B cell (primary cell): ENCODE data around the gene TULP3. TPM values are rescaled to one million over a fixed set of nuclear protein-coding genes. Genes with fewer than 3 reads are reported as not detected.

Experiments used
- ATAC-seq: fragments of 200-7000 bp; cut with Tn5 transposase; one replicate; pipeline ENCODE4 v1.10.0; 2021; ENCODE audit warnings: low read depth, mild to moderate bottlenecking, moderate number of reproducible peaks, moderate library complexity
- CTCF ChIA-PET: fragments of 350-600 bp; sonication (Branson Sonifier 250); formaldehyde crosslinking; loops from one replicate; lab custom pipeline; 2021; ENCODE audit warnings: antibody characterized with exemption, inconsistent platforms; lab: Charles Lee
- POLR2A ChIA-PET: fragments of 350-600 bp; sonication (Branson Sonifier 250); formaldehyde crosslinking; loops from one replicate; lab custom pipeline; 2021; ENCODE audit warnings: antibody characterized with exemption; lab: Charles Lee
- DNase-seq: peaks from one replicate; pipeline ENCODE4 v3.0.0; 2013
- H2AFZ ChIP-seq: 2 replicates; pipeline ENCODE4 v1.6.1; 2012; ENCODE audit warnings: mild to moderate bottlenecking, low read depth, low read length; ENCODE audit not compliant: insufficient read depth, poor library complexity, severe bottlenecking
- H3K27ac ChIP-seq, 2 donors: 1 replicate in 1 of 2; 2 replicates in 1 of 2; pipeline ENCODE4 v1.5.1; 2012 to 2013; ENCODE audit warnings: low read length in 2 of 2, mild to moderate bottlenecking in 2 of 2, moderate library complexity in 1 of 2
- H3K27me3 ChIP-seq, 4 experiments: fragments of 200-600 bp in 1 of 4; sonication (generic) in 1 of 4; replicated peaks in 1 of 4; 1 replicate in 2 of 4; 2 replicates in 2 of 4; pipeline versions ENCODE4 v1.6.1 to v1.7.0; 2013 to 2016; ENCODE audit warnings: low read length in 3 of 4, mild to moderate bottlenecking in 2 of 4, mixed read lengths in 1 of 4, moderate library complexity in 1 of 4; ENCODE audit not compliant: insufficient read depth in 4 of 4, control insufficient read depth in 3 of 4; ENCODE audit errors: control extremely low read depth in 1 of 4
- H3K36me3 ChIP-seq, 2 experiments: replicated peaks in 1 of 2; 1 replicate in 1 of 2; 2 replicates in 1 of 2; pipeline versions ENCODE4 v1.6.1 to v1.7.1; 2013; ENCODE audit warnings: low read length in 1 of 2; ENCODE audit not compliant: insufficient read depth in 2 of 2, control insufficient read depth in 1 of 2; ENCODE audit errors: control extremely low read depth in 1 of 2, extremely low read depth in 1 of 2
- H3K4me1 ChIP-seq, 2 donors: fragments of 200-600 bp in 1 of 2; sonication (generic) in 1 of 2; 1 replicate in 1 of 2; 2 replicates in 1 of 2; pipeline versions ENCODE4 v1.5.1 to v1.6.1; 2013 to 2017; ENCODE audit warnings: low read length in 2 of 2; ENCODE audit not compliant: control insufficient read depth in 2 of 2, insufficient read depth in 2 of 2
- H3K4me2 ChIP-seq: replicated peaks from 2 replicates; pipeline ENCODE3; 2012; ENCODE audit warnings: mild to moderate bottlenecking, low read depth, low read length; ENCODE audit not compliant: poor library complexity, severe bottlenecking
- H3K4me3 ChIP-seq, 5 experiments: fragments of 200-600 bp in 1 of 5; sonication (generic) in 1 of 5; 1 replicate in 3 of 5; 2 replicates in 2 of 5; pipeline versions ENCODE4 v1.5.1 to v1.7.0; 2011 to 2016; ENCODE audit warnings: low read length in 4 of 5, mild to moderate bottlenecking in 4 of 5, low read depth in 2 of 5, control low read depth in 1 of 5, moderate library complexity in 1 of 5; ENCODE audit not compliant: insufficient read depth in 1 of 5; ENCODE audit errors: control extremely low read depth in 1 of 5, extremely low read depth in 1 of 5
- H3K79me2 ChIP-seq: fragments of 200-600 bp; sonication (generic); one replicate; pipeline ENCODE4 v1.6.0; 2016; ENCODE audit warnings: low read length; ENCODE audit not compliant: control insufficient read depth, insufficient read depth
- H3K9ac ChIP-seq: fragments of 200-600 bp; sonication (generic); 2 replicates; pipeline ENCODE4 v1.6.1; 2017; ENCODE audit warnings: mild to moderate bottlenecking, low read length, moderate library complexity
- H3K9me3 ChIP-seq, 3 donors: one replicate each; pipeline versions ENCODE4 v1.6.1 to v1.7.1; 2013; ENCODE audit warnings: low read length in 2 of 3; ENCODE audit not compliant: control insufficient read depth in 2 of 3, insufficient read depth in 1 of 3; ENCODE audit errors: control extremely low read depth in 1 of 3
- H4K20me1 ChIP-seq: 2 replicates; pipeline ENCODE4 v1.6.0; 2012; ENCODE audit warnings: mild to moderate bottlenecking, low read length; ENCODE audit not compliant: insufficient read depth, control insufficient read depth, poor library complexity, severe bottlenecking
- H3K27ac Mint-ChIP-seq: one replicate; pipeline ENCODE4 v1.8.0; 2021; ENCODE audit warnings: mixed read lengths
- H3K27me3 Mint-ChIP-seq: one replicate; pipeline ENCODE4 v1.8.0; 2021; ENCODE audit warnings: mixed read lengths
- H3K4me1 Mint-ChIP-seq: one replicate; pipeline ENCODE4 v1.8.0; 2021; ENCODE audit warnings: mixed read lengths
- H3K4me3 Mint-ChIP-seq: one replicate; pipeline ENCODE4 v1.8.0; 2021; ENCODE audit warnings: mixed read lengths
- H3K9me3 Mint-ChIP-seq: one replicate; pipeline ENCODE4 v1.8.0; 2022; ENCODE audit warnings: mixed read lengths; ENCODE audit not compliant: insufficient read depth
- EZH2 ChIP-seq: IDR thresholded peaks from 2 replicates; pipeline ENCODE4 v1.6.1; 2012; ENCODE audit warnings: borderline replicate concordance, low read depth, mild to moderate bottlenecking, moderate library complexity, low read length; ENCODE audit not compliant: insufficient read depth, poor library complexity, severe bottlenecking
- WGBS: methylation state at CpG from one replicate; pipeline ENCODE4 v1.1.5; 2013; ENCODE audit warnings: missing lambda C conversion rate; ENCODE audit not compliant: insufficient coverage; 5-methylcytosine and 5-hydroxymethylcytosine counted together
- intact Hi-C: fragments of 100-400 bp; cut with micrococcal nuclease; formaldehyde crosslinking; loops from one replicate; pipeline ENCODE4 v1.10.0; 2022
- polyA plus RNA-seq: library from polyadenylated mRNA; depleted of rRNA; stranded (reverse); fragments of >200 nt; gene quantifications from 2 replicates; pipeline ENCODE4 v1.2.3, GENCODE V29; 2012
- total RNA-seq, 2 donors: library from RNA; stranded (reverse); fragments of 120-200 nt in 1 of 2; gene quantifications; 1 replicate in 1 of 2; 2 replicates in 1 of 2; pipeline versions ENCODE4 v1.2.3 to v1.2.4, GENCODE V29; 2013 to 2022
- TF ChIP-seq, protein P1 (sequence below): fragments of 200-600 bp; IDR thresholded peaks from one replicate; pipeline ENCODE4 v1.8.0; 2022; ENCODE audit warnings: antibody characterized with exemption, mild to moderate bottlenecking

The TULP3 gene
- total and polyA plus RNA-seq, 2 donors (not counting 1 experiment from before 2014, with no cell fraction given), result 8.3 to 9.2 TPM

GRCh38 chr12:2924019-2924418, 33.3 kb downstream of the TULP3 start:
- H3K9me3 Mint-ChIP-seq, result no peaks in the 10 kb centered on the region
- H3K4me1 Mint-ChIP-seq, result peaks cover 2% of the 10 kb centered on the region
- ChIA-PET CTCF (no interaction called here), POLR2A (no interaction called here)
- DNase-seq (no peak), ATAC-seq (no peak)
- no peak overlapping the region for H3K27ac Mint-ChIP-seq
- Histone ChIP-seq H3K9me3 (no peaks in the 10 kb centered on the region), H3K36me3 (peaks cover 2 to 20% of the 10 kb centered on the region in 2 experiments), H3K27me3 (no peaks in the 10 kb centered on the region), H3K9ac (no peak overlapping the region), H2AFZ (no peak overlapping the region), H3K79me2 (no peaks in the 10 kb centered on the region), H4K20me1 (no peaks in the 10 kb centered on the region), H3K4me3 (no peak overlapping the region), H3K27ac (no peak overlapping the region), H3K4me2 (no peak overlapping the region), H3K4me1 (no peaks in the 10 kb centered on the region)
- WGBS, result 100% methylated on average over 3 of the region's 3 CpGs
- H3K27me3 Mint-ChIP-seq, result no peaks in the 10 kb centered on the region
- intact Hi-C loops, result no loop called here
- TF ChIP-seq, protein P1, sequence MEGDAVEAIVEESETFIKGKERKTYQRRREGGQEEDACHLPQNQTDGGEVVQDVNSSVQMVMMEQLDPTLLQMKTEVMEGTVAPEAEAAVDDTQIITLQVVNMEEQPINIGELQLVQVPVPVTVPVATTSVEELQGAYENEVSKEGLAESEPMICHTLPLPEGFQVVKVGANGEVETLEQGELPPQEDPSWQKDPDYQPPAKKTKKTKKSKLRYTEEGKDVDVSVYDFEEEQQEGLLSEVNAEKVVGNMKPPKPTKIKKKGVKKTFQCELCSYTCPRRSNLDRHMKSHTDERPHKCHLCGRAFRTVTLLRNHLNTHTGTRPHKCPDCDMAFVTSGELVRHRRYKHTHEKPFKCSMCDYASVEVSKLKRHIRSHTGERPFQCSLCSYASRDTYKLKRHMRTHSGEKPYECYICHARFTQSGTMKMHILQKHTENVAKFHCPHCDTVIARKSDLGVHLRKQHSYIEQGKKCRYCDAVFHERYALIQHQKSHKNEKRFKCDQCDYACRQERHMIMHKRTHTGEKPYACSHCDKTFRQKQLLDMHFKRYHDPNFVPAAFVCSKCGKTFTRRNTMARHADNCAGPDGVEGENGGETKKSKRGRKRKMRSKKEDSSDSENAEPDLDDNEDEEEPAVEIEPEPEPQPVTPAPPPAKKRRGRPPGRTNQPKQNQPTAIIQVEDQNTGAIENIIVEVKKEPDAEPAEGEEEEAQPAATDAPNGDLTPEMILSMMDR, result no peak
- TF ChIP-seq EZH2, result no peak
- H3K4me3 Mint-ChIP-seq, result no peak overlapping the region

DNA sequence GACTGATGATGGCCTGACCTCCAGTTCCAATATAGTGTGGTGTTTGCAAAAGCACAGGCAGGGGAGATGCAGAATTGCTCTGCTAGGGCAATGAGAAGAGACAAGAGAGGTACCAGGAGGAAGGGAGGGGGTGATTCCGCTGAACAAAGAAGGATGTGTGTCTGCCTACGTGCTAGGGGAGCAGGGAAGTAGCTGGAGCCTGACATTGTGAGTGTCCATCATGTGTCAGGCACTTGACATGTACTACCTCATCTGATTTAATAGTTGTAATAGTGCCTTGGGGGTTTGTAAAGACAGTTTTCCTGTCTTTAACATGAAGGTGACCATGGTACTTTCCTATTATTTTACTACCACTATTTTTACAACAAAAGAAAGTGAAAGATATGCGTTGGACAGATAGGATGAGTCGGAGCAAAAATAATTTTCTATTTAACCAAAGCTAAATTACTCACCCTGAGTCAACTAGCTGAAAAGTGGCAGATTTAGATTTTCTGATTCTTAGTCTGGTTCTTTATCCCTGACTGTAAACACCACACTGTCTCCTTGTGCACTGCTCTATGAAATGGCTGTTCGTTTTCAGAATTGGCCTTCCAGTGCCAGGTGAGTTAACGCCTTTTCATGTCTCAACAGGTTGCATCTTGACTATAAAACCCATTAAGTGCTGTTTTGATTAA, 34.8 kb downstream of the TULP3 start:
- H3K79me2 ChIP-seq, result no peaks in the 10 kb centered on the region
- Mint-ChIP-seq H3K4me3 (no peak overlapping the region), H3K4me1 (no peaks in the 10 kb centered on the region), H3K27ac (no peak overlapping the region), H3K9me3 (no peaks in the 10 kb centered on the region), H3K27me3 (no peaks in the 10 kb centered on the region)
- ATAC-seq (no peak), DNase-seq (no peak)
- no peak overlapping the region for H3K27ac ChIP-seq
- H2AFZ ChIP-seq, result no peak overlapping the region
- POLR2A ChIA-PET, result no interaction called here
- peaks cover 2 to 24% of the 10 kb centered on the region in 2 experiments for H3K36me3 ChIP-seq
- H3K27me3 ChIP-seq, result no peaks in the 10 kb centered on the region
- no peaks in the 10 kb centered on the region for H3K9me3 ChIP-seq
- 89% methylated on average over 2 of the region's 6 CpGs for WGBS
- H4K20me1 ChIP-seq, result no peaks in the 10 kb centered on the region
- no peak overlapping the region for H3K9ac ChIP-seq
- CTCF ChIA-PET, result no interaction called here
- no peak overlapping the region for H3K4me3 ChIP-seq
- H3K4me1 ChIP-seq, result no peaks in the 10 kb centered on the region
- no peak for TF ChIP-seq EZH2
- TF ChIP-seq, protein P1, result no peak
- no peak overlapping the region for H3K4me2 ChIP-seq
- intact Hi-C loops, result no loop called here
